Right lobe of liver (tissue), 6 donors: ENCODE data around the gene CIB4. TPM values are rescaled to one million over a fixed set of nuclear protein-coding genes. Genes with fewer than 3 reads are reported as not detected.

ENCODE experiments used
- ATAC-seq, 4 donors: fragments of 200-7000 bp; cut with Tn5 transposase; one replicate each; pipeline ENCODE4 v1.9.1; 2020; ENCODE audit warnings: mild to moderate bottlenecking in 4 of 4, moderate library complexity in 4 of 4
- DNase-seq, 3 donors: peaks; one replicate each; pipeline ENCODE4 v3.0.0-alpha.2; 2020
- H3K27ac ChIP-seq, 3 donors: fragments of 200-600 bp; one replicate each; pipeline ENCODE4 v1.8.0; 2022
- H3K27me3 ChIP-seq, 2 donors: fragments of 200-600 bp; one replicate each; pipeline ENCODE4 v1.8.0; 2022
- H3K36me3 ChIP-seq, 4 donors: fragments of 200-600 bp; sonication (generic) in 1 of 4; one replicate each; pipeline versions ENCODE4 v1.5.1 to v1.8.0; 2017 to 2022; ENCODE audit warnings: control low read depth in 1 of 4
- H3K4me1 ChIP-seq, 4 donors: fragments of 200-600 bp; sonication (generic) in 1 of 4; one replicate each; pipeline versions ENCODE4 v1.5.1 to v1.8.0; 2017 to 2022; ENCODE audit warnings: control low read depth in 1 of 4
- H3K4me3 ChIP-seq, 3 donors: fragments of 200-600 bp; one replicate each; pipeline ENCODE4 v1.8.0; 2022
- H3K9me3 ChIP-seq, 4 donors: fragments of 200-600 bp; sonication (generic) in 1 of 4; one replicate each; pipeline versions ENCODE4 v1.5.1 to v1.8.0; 2017 to 2022; ENCODE audit warnings: control low read depth in 1 of 4
- POLR2A ChIP-seq: fragments of 450-650 bp; IDR thresholded peaks from one replicate; pipeline ENCODE4 v1.6.1; 2017; ENCODE audit warnings: antibody characterized with exemption, mild to moderate bottlenecking
- WGBS: methylation state at CpG from one replicate; pipeline ENCODE4 v1.1.6; 2018; ENCODE audit warnings: low coverage, low lambda C conversion rate; ENCODE audit not compliant: insufficient coverage; ENCODE audit errors: missing lambda C conversion rate; 5-methylcytosine and 5-hydroxymethylcytosine counted together
- intact Hi-C, 2 donors: fragments of 100-400 bp; cut with DNase I; formaldehyde crosslinking; loops; one replicate each; pipeline versions ENCODE4 v1.11.2 to v1.14.1; 2022
- total RNA-seq, 6 experiments: library from RNA; depleted of rRNA in 2 of 6; stranded (reverse); fragments of >200 nt in 2 of 6; fragmentation: NEBNext Ultra II Directional in 3 of 6; extraction: Animal tissue kit (Norgen Biotek cat#: 25700) in 3 of 6; gene quantifications; one replicate each; pipeline versions ENCODE4 v1.1.0 to v1.2.4, GENCODE V29; 2016 to 2023
- TF ChIP-seq, protein P1 (sequence below), 4 donors: fragments of 200-600 bp in 3 of 4; fragments of 450-650 bp in 1 of 4; IDR thresholded peaks; one replicate each; pipeline versions ENCODE4 v1.5.1 to v1.8.0; 2016 to 2022; ENCODE audit warnings: antibody characterized with exemption in 4 of 4, mild to moderate bottlenecking in 2 of 4
- donor health status: DM: no; HTN: yes; CAD: no.
- donor health status: DM: no; HTN: no; CAD: no.
- donor health status: DM: no; HTN: no; CAD: no.
- donor health status: DM: no; HTN: yes; CAD: no.
- donor health status: DM: no; HTN: yes; CAD: no.

The CIB4 gene
- total RNA-seq, 6 experiments from 2014 or later: not detected

DNA sequence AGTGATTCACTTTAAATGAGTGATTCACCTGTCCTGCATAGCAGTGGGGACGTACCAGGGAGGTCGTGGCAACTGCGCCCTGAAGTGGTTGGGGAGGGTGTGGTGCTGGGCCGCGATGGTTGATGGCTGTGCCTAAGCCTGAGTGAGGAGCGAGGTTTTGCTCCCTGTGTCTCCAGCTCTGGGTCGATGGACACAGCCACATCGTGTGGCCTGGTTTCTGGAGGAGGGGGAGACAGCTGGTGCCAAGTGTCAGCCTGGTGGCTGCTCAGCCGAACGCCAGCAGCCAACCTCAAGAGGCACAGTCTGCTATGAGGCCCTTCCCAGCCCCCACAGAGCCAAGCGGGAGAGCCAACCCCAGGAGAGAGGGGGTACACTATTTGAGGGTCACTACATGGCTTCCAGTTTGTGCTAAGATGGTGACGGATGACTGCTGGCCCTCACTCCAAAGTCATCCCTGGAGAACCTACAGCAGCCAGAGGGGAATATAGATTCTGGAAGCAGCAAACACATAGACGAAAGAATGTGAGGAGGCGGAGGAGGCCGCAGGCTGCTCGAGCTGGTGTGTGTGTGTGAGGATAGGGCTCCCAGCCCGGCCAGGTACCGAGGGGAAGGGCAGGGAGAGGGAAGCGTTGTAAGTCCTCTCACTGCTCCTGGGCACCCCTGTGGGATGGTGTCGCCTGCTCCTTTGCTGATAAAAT is 104.6 kb downstream of the CIB4 start:
- Histone ChIP-seq H3K27me3 (no peaks in the 10 kb centered on the region), H3K27ac (no peak overlapping the region), H3K4me3 (no peak overlapping the region), H3K36me3 (no peaks in the 10 kb centered on the region), H3K4me1 (no peaks in the 10 kb centered on the region), H3K9me3 (no peaks in the 10 kb centered on the region)
- intact Hi-C loops: no loop called here
- TF ChIP-seq, protein P1, sequence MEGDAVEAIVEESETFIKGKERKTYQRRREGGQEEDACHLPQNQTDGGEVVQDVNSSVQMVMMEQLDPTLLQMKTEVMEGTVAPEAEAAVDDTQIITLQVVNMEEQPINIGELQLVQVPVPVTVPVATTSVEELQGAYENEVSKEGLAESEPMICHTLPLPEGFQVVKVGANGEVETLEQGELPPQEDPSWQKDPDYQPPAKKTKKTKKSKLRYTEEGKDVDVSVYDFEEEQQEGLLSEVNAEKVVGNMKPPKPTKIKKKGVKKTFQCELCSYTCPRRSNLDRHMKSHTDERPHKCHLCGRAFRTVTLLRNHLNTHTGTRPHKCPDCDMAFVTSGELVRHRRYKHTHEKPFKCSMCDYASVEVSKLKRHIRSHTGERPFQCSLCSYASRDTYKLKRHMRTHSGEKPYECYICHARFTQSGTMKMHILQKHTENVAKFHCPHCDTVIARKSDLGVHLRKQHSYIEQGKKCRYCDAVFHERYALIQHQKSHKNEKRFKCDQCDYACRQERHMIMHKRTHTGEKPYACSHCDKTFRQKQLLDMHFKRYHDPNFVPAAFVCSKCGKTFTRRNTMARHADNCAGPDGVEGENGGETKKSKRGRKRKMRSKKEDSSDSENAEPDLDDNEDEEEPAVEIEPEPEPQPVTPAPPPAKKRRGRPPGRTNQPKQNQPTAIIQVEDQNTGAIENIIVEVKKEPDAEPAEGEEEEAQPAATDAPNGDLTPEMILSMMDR (IDR thresholded peaks at IDR 0.05): no peak
- TF ChIP-seq POLR2A: no peak
- 78% methylated on average over 8 of the region's 20 CpGs for WGBS
- DNase-seq (peak in 1 of 3 donors; percentile 5), ATAC-seq (no peak)

DNA sequence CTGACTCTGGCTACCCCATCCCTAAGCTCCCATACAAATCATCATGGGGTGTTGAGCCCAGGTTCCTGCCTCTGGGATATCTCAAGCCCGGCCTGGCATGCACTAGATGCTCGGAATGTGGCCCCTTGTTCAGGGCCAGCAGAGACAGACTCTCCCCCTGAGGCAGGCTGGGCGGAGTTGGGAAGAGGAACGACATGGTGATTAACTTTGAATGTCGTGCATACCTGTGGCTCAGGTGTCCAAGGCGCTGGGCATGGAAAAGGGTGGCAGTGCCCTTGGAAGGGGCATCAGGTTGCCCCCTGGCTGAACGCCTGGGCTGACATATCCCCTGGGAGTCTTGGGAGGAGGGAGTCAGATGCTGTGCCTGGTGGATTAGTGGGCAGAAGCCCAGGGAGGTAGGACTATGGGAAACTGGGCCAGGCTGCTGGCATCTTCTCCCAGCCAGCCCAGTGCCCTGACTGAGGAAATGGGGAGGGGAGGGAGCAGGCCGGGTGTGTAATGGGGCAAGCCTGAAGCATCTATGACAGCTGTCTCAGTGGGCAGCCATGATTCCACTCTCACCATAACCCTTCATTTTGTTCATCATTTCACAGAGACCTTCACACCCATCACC is 105.4 kb downstream of the CIB4 start:
- intact Hi-C loops: no loop called here

DNA sequence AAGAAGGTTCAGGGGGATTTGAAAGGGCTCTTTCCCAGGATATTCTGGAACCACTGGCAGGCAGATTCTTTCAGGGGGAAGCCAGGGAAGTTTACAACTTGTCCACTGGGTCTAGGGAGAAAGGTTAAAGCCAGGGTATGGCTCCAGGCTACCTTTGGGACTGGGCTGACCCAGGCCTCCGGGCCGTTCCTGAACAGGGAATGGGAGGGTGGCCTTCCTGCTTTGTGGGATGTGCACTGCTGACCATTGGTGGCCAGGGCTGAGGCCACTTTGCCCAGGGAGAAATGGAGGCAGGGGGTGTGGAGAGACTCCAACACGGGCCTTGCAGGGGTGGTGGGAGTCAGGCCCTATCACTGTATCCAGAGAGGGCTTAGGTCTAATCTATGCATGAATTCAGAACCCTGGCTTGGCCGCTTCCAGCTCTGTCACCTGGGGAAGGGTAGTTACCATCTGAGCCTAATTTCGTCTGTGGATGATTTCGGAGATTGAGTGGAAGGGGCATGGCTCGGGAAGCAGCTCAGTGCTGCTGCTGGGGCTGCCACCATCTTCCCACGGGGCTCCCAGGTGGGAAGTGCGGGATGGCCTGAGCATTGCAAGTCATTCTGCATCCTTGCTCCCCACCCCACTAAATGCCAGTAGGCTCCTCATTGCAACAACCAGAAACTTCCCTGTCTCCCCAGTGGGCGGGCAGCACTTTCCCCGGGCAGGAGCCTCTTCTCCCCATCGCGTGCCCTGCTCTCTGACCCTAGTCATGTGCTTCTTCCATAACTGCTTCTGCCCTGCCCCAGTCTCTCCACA is 106.1 kb downstream of the CIB4 start:
- DNase-seq: peak in 1 of 3 donors; percentile 10
- WGBS: 73% methylated on average over 4 of the region's 13 CpGs
- H3K36me3 ChIP-seq: no peaks in the 10 kb centered on the region

More for the DNA sequence above, 105.4 kb downstream of the CIB4 start:
- Histone ChIP-seq H3K9me3 (no peaks in the 10 kb centered on the region), H3K4me1 (no peaks in the 10 kb centered on the region), H3K4me3 (no peak overlapping the region), H3K27ac (no peak overlapping the region), H3K27me3 (no peaks in the 10 kb centered on the region), H3K36me3 (no peaks in the 10 kb centered on the region)
- WGBS: 69% methylated on average over 8 of the region's 8 CpGs
- no peak for TF ChIP-seq POLR2A
- TF ChIP-seq, protein P1 (IDR thresholded peaks at IDR 0.05): no peak
- ATAC-seq (no peak), DNase-seq (peak in 1 of 3 donors; percentile 10)

DNA sequence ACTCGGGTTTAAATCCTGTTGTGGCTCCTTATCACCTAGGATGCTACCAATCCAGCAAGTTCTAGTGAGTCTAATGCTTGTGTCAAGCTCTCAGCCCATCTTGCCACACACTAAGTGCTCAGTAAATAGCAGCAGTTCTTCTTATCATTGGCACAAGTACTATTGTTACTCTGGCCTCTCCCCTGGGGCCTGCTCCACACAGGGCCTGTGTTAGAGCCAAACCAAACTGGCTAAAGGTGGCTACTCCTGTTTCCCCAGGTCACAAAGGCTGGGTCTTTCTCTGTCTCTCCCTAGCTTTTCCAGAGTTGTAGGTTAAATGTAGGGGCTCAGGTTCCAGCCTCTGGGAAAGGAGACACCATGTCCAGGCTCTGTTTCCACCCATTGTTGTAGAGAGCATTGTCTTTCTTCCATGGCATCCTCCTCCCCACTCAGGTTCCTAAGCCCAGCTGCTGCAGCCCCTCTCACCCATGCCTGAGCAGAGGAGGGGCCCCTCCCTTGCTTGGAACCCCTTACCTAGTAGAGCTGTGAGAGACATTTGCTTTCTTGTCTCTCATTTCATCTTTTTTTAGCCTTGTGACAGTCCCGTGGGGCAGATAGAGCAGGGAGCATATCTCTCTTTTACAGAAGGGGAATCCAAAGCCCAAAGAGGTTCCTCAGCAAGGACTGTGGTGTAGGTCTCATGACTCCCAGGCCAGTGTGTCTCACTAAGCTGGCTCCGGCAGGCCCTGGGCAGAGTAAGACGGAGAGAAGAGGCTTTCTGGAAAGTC is 106.9 kb downstream of the CIB4 start:
- Histone ChIP-seq H3K4me3 (no peak overlapping the region), H3K36me3 (no peaks in the 10 kb centered on the region), H3K9me3 (no peaks in the 10 kb centered on the region), H3K27me3 (no peaks in the 10 kb centered on the region), H3K27ac (no peak overlapping the region), H3K4me1 (no peaks in the 10 kb centered on the region)
- intact Hi-C loops: no loop called here
- TF ChIP-seq, protein P1 (IDR thresholded peaks at IDR 0.05): no peak
- no peak for TF ChIP-seq POLR2A
- ATAC-seq: no peak
- WGBS: 69% methylated on average over 3 of the region's 4 CpGs
- DNase-seq: peak in 1 of 3 donors; percentile 3

More for the DNA sequence above, 106.1 kb downstream of the CIB4 start:
- TF ChIP-seq POLR2A: no peak
- no peak for ATAC-seq
- no peaks in the 10 kb centered on the region for H3K9me3 ChIP-seq
- no peaks in the 10 kb centered on the region for H3K27me3 ChIP-seq
- H3K4me3 ChIP-seq: no peak overlapping the region
- no peaks in the 10 kb centered on the region for H3K4me1 ChIP-seq
- no peak overlapping the region for H3K27ac ChIP-seq
- intact Hi-C loops: no loop called here
